Urinary bladder (tissue), 4 donors: ENCODE results near the gene ZNF319. TPM values are rescaled to one million over a fixed set of nuclear protein-coding genes. Genes with fewer than 3 reads are reported as not detected.

Experiments used
- DNase-seq: peaks from one replicate; pipeline ENCODE4 v3.0.0-alpha.2; 2015; ENCODE audit errors: extremely low spot score
- H3K27ac ChIP-seq: one replicate; pipeline ENCODE4 v1.5.1; 2013; ENCODE audit warnings: low read depth, mild to moderate bottlenecking, moderate library complexity
- H3K36me3 ChIP-seq: one replicate; pipeline ENCODE4 v1.6.1; 2013; ENCODE audit warnings: mild to moderate bottlenecking, moderate library complexity; ENCODE audit not compliant: insufficient read depth
- H3K4me1 ChIP-seq: one replicate; pipeline ENCODE4 v1.6.1; 2013; ENCODE audit warnings: mild to moderate bottlenecking, moderate library complexity; ENCODE audit not compliant: insufficient read depth
- H3K4me3 ChIP-seq: one replicate; pipeline ENCODE4 v1.5.1; 2013; ENCODE audit warnings: low read depth, low read length
- WGBS: extraction: QIAGEN DNeasy Blood & Tissue Kit; methylation state at CpG from one replicate; pipeline ENCODE4 v1.1.7; 2013; 5-methylcytosine and 5-hydroxymethylcytosine counted together
- polyA plus RNA-seq: library from polyadenylated mRNA; stranded (reverse); fragments of 200-250 nt; gene quantifications from one replicate; pipeline ENCODE4 v1.2.3, GENCODE V29; 2013
- total RNA-seq: library from RNA; depleted of rRNA; stranded (reverse); fragments of >200 nt; gene quantifications from one replicate; pipeline ENCODE4 v1.2.3, GENCODE V29; 2014
- donor health status: healthy with polysubstance abuse.
- donor health status: healthy.

Gene ZNF319
- total and polyA plus RNA-seq, 2 donors = 3.8 to 11.4 TPM

- 84% methylated on average over 9 of the region's 9 CpGs for WGBS
Measured at GRCh38 chr16:58002416-58002800, 1.9 kb upstream of the ZNF319 start.

DNA sequence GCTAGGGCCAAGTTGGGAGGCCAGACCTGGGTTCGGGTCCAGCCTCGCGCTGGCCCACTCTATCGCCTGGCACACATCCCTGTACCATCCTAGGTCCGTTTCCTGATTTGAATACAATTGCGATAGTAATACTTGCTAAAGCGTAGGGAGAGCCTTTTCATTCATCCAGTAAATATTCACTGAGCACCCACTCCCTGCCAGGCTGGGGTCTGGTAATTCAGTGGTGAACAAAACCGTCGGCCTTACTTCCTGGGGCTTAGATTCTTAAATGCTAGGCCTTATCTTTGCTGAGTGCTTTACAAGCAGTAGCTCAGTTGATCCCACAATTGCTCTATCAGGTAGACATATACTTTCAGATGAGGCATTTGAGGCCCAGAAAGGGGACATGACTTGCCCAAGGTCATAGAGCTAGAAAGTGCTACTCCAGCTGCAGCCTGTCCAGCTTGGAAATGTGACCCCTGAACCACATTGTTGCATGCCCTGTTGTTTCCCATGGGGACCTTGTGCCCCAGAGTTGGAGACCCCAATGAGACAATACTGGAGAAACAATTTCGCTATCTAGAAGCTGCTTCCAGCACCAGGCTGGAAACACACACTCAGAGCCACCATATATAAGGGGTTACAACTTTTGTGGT lies 1.4 kb upstream of the ZNF319 start:
- DNase-seq = no peak
- 32% methylated on average over 10 of the region's 10 CpGs for WGBS
- H3K4me1 ChIP-seq = no peaks in the 10 kb centered on the region
- H3K4me3 ChIP-seq = peak overlapping the region; percentile 75
- no peak overlapping the region for H3K27ac ChIP-seq
- H3K36me3 ChIP-seq = no peaks in the 10 kb centered on the region

More at GRCh38 chr16:58002416-58002800, 1.9 kb upstream of the ZNF319 start:
- no peak for DNase-seq
- H3K36me3 ChIP-seq = no peaks in the 10 kb centered on the region
- no peak overlapping the region for H3K4me3 ChIP-seq
- no peaks in the 10 kb centered on the region for H3K4me1 ChIP-seq
- no peak overlapping the region for H3K27ac ChIP-seq

DNA sequence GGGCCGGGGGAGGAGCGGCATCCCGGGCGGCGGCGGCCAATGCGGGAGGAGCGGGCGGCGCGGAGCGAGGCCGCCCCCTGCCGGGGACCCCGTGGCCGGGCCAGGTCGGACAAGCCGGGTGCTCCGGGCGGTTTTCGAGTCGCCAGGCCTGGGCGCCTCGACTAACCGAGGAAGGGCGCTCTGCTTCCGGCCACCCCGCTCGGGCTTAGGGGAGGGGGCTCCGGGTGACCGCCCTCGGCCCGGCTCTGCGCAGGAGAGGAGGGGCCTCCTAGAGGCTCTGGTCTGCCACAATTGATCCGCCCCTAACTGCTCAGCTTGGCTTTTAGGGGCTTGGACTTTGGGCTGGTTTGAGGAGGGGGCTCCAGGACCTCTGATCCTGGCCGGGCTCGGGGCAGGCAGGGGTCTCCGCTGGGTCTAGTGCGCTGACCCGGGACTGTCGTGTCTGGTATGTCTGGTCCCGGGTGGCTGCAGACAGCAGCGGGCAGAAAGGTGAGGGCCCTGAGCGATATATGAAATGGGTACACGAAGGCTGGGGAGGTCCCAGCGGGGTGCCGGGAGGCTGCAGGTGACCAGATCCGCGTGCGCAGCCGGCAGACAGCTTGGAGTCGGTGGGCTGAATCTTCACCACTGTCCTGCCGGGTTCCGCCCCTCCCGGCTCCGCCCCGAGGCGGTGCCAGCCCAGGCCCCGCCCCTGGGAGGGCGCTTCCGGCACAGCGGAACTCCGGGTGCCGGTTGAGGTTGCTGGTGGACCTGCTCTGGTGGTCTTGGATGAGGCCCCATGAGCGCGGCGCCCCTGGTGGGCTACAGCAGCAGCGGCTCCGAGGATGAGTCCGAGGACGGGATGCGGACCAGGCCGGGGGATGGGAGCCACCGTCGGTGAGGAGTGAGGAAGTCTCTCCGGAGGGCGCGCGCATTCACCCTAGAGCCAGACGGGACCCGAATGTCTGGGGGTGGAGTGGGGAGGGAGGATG lies 519 bp upstream of the ZNF319 start, which contains the start of gene USB1:
Gene USB1 (plus strand): TSS at position 702 of the 971 bp plus-strand sequence. CDS start 77 bp downstream, at position 779.
- Histone ChIP-seq H3K4me1 (no peaks in the 10 kb centered on the region), H3K36me3 (no peaks in the 10 kb centered on the region), H3K4me3 (peak within 1 kb of the TSS; percentile 75), H3K27ac (peak within 1 kb of the TSS; percentile 85)
- DNase-seq = no peak
- WGBS = under 1% methylated on average over 79 of the region's 81 CpGs

DNA sequence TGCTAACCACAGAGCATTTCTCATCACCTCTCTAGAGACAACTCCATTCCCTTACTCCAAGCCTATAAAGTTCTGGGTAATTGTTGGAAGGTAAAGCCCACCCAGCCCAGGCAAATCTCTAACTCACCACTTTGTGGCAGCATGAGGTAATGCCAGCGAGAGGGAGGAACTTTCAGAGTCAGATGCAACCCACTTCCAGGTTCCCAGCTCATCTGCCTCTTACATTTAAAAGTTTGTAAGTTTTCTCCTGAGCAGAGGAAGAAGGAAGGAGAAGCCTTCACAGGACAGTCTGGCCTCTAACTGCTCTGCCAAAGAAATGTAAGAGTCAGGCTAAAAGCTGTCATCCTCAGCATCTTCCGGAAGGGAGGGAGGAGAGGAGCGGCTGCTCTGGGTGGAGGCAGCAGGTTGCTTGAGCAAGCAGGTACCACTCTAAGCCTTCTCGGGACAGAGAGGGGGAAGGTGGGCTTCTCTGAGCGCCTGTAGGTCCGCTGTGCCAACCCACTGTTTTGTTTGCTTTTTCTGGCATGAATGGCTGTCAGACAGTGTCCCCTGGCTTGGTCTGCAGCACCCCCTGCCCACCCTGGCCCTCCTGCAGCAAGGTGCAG lies 1.0 kb downstream of the ZNF319 start:
- no peaks in the 10 kb centered on the region for H3K4me1 ChIP-seq
- no peak for DNase-seq
- H3K4me3 ChIP-seq = peak overlapping the region; percentile 75
- 14% methylated on average over 6 of the region's 6 CpGs for WGBS
- no peak overlapping the region for H3K27ac ChIP-seq
- H3K36me3 ChIP-seq = no peaks in the 10 kb centered on the region

DNA sequence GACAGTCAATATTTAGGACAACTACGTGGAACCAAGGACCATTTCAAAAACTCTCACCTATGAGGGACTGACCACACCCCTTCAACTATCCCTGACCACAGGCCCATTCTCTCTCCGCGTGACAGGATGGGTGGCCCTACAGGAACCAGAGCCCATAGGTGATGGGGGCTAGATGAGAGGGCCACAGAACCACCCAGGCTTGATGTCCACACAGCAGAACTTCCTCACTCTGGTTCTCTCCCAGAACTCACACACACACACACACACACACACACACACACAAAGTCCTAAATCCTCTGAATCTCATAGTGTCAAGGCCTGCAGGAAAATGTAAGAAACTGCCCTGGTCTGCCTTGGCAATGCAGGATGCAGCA lies 1.5 kb downstream of the ZNF319 start:
- H3K4me3 ChIP-seq = no peak overlapping the region
- DNase-seq = no peak
- 78% methylated on average over 3 of the region's 3 CpGs for WGBS
- no peaks in the 10 kb centered on the region for H3K4me1 ChIP-seq
- no peak overlapping the region for H3K27ac ChIP-seq
- H3K36me3 ChIP-seq = no peaks in the 10 kb centered on the region

GRCh38 chr16:57998486-57998885 lies 2.0 kb downstream of the ZNF319 start:
- H3K36me3 ChIP-seq = no peaks in the 10 kb centered on the region
- no peak for DNase-seq
- 71% methylated on average over 8 of the region's 8 CpGs for WGBS
- no peak overlapping the region for H3K4me3 ChIP-seq
- H3K4me1 ChIP-seq = no peaks in the 10 kb centered on the region
- no peak overlapping the region for H3K27ac ChIP-seq

- no peak for DNase-seq
- no peak overlapping the region for H3K4me3 ChIP-seq
- no peaks in the 10 kb centered on the region for H3K4me1 ChIP-seq
- H3K36me3 ChIP-seq = no peaks in the 10 kb centered on the region
- 96% methylated on average over 36 of the region's 36 CpGs for WGBS
- no peak overlapping the region for H3K27ac ChIP-seq
Measured at GRCh38 chr16:57997528-57998265, 2.8 kb downstream of the ZNF319 start.

GRCh38 chr16:57997176-57997527 lies 3.3 kb downstream of the ZNF319 start:
- no peak overlapping the region for H3K27ac ChIP-seq
- WGBS = 97% methylated on average over 35 of the region's 35 CpGs
- no peaks in the 10 kb centered on the region for H3K4me1 ChIP-seq
- DNase-seq = no peak
- H3K36me3 ChIP-seq = no peaks in the 10 kb centered on the region
- H3K4me3 ChIP-seq = no peak overlapping the region

DNA sequence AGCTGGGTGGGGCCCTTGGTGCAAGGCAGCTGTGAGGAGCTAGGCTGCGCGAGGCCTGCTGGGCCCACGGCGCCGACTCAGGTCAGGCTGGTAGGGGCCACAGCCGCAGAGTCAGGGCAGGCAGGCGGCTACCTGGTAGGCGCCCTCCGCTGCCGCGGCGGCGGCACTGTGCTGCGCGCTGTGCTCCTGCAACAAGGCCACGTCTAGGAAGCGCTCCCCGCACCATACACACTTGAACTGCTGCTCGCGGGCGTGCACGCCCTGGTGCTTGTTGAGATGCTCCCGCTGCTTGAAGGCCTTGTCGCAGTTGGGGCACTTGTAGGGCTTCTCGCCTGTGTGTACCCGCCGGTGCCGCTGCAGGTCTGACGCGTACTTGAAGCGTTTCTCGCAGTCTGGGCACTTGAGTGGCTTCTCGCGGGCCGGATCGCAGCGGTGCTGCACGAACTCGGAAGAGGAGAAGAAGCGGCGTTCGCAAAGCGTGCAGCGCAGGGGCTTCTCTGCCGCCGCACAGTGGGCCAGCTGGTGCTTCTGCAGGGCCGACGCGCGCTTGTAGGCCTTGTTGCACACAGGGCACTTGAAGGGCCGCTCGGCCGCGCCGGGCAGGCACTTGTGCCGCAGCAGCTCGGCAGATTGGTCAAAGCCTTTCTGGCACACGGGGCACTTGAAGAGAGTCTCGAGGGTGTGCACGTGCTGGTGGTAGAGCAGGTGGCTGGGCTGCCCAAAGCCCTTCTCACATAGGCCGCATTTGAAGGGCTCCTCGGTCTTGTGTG lies 3.9 kb downstream of the ZNF319 start:
- Histone ChIP-seq H3K36me3 (no peaks in the 10 kb centered on the region), H3K4me3 (no peak overlapping the region), H3K27ac (no peak overlapping the region), H3K4me1 (no peaks in the 10 kb centered on the region)
- 96% methylated on average over 62 of the region's 62 CpGs for WGBS
- no peak for DNase-seq

DNA sequence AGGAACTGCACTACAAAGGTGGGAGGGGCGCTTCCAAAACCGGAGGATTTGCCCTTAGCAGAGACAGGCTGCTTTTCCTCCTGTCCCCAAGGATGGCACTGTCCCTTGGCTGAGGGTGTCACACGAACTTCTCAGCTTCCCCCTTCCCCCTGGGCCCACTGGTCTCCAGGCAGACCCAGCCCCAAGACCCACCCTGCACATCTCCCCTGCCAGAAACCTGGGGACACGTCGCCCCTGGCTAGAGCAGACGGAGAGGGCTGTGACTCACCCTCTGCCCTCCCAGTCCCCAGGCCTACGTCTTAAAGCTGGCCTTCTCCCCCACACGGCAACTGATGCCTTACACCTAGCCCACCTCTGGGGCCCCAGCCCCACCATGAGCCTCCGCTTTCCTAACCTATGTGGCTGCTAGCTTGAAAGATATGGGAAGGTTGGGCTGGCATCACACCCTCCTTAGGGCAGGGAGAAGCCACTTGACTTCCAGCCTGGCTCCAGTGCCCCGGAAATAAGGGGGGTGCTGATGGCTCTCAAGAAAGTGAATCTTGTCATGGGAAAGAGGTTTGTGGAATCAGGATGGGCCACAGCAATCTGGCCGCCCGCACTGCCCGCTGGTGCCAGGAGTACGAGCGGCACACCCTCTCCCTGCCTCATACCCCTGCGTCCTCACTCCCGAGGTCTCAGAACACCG lies 4.6 kb downstream of the ZNF319 start:
- 89% methylated on average over 18 of the region's 18 CpGs for WGBS
- H3K27ac ChIP-seq = no peak overlapping the region
- no peaks in the 10 kb centered on the region for H3K36me3 ChIP-seq
- no peak for DNase-seq
- no peak overlapping the region for H3K4me3 ChIP-seq
- H3K4me1 ChIP-seq = no peaks in the 10 kb centered on the region

- Histone ChIP-seq H3K4me3 (no peak overlapping the region), H3K4me1 (no peaks in the 10 kb centered on the region), H3K27ac (no peak overlapping the region), H3K36me3 (no peaks in the 10 kb centered on the region)
- WGBS = 30% methylated on average over 4 of the region's 4 CpGs
- no peak for DNase-seq
Measured at GRCh38 chr16:57994778-57995177, 5.7 kb downstream of the ZNF319 start.

DNA sequence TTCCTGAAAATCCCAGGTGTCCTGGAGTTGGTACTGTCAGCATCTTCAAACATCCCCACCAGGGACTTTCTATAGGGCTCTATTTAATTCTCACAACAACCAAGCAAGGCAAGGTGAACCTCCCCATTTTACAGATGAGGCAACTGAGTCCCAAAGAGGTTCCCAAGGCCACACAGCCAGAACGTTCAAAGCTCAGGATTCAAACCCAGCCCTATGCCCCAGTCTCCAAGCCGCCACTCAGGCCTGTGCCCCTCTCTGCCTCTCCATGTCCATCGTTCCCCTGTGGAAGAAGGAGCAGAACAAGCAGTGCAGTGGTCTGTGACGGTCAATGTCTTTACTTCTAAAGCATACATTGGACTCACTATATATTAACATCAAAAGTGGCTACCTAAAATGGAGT lies 6.1 kb downstream of the ZNF319 start:
- H3K4me3 ChIP-seq = no peak overlapping the region
- H3K27ac ChIP-seq = no peak overlapping the region
- no peaks in the 10 kb centered on the region for H3K36me3 ChIP-seq
- DNase-seq = no peak
- no peaks in the 10 kb centered on the region for H3K4me1 ChIP-seq
- 88% methylated on average over 4 of the region's 4 CpGs for WGBS
